BLaER1 treated with 17β-estradiol and CSF1 and Interleukin-3, amounts not matched to agents 10 nM and 100 nM (cell line): Measurements from ENCODE around the gene ZNF816.
A peak's percentile ranks its signal among the peaks of the same experiment; 100 is the strongest.
"Not testable (repeated sequence)": the region's sequence is repeated elsewhere in the genome, so short reads cannot be mapped to it uniquely, and the experiment has no call there.

ENCODE experiments used
- H3K27ac ChIP-seq, 11 experiments: shearing (Covaris generic); formaldehyde crosslinking; 2 replicates each; pipeline ENCODE4 v1.8.1; 2022
- H3K27me3 ChIP-seq, 11 experiments: shearing (Covaris generic); formaldehyde crosslinking; 2 replicates each; pipeline ENCODE4 v1.8.1; 2022
- H3K36me3 ChIP-seq, 11 experiments: shearing (Covaris generic); formaldehyde crosslinking; 2 replicates each; pipeline ENCODE4 v1.8.1; 2022
- H3K4me1 ChIP-seq, 10 experiments: shearing (Covaris generic); formaldehyde crosslinking; 2 replicates each; pipeline ENCODE4 v1.8.1; 2022
- H3K4me2 ChIP-seq, 11 experiments: shearing (Covaris generic); formaldehyde crosslinking; 2 replicates each; pipeline ENCODE4 v1.8.1; 2022
- H3K4me3 ChIP-seq, 10 experiments: shearing (Covaris generic); formaldehyde crosslinking; 2 replicates each; pipeline ENCODE4 v1.8.1; 2022
- H3K9ac ChIP-seq, 11 experiments: shearing (Covaris generic); formaldehyde crosslinking; 2 replicates each; pipeline ENCODE4 v1.8.1; 2022
- H3K9me3 ChIP-seq, 11 experiments: shearing (Covaris generic); formaldehyde crosslinking; replicated peaks in 1 of 11; 2 replicates each; pipeline ENCODE4 v1.8.1; 2022
- H4K20me1 ChIP-seq, 11 experiments: shearing (Covaris generic); formaldehyde crosslinking; 2 replicates each; pipeline ENCODE4 v1.8.1; 2022
- Cebpa-rat ChIP-seq, 11 experiments: shearing (Covaris generic); IDR thresholded peaks; 2 replicates each; pipeline ENCODE4 v1.8.1; 2022

The ZNF816 gene

DNA sequence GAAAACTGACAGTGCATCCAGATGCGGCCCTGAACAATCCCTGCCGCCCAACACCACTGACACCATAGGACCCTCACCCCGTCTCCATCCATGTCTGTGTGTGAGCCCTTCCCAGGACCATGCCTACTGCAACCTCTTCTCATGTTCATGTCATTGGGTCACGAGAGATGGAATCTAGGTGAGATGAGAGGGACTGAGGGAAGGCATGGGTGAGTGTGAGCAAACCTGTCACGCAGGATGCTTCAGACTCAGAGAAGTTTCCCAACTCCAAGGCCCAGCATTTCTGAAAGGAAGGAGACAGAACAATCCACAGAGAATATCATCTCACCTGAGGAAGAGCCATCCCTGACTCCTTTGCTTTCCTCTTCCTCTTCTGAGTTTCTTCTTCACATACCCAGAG is 45.1 kb downstream of the ZNF816 start:
- no peak for TF ChIP-seq Cebpa-rat (IDR thresholded peaks at IDR 0.05)
- Histone ChIP-seq H3K9ac (no peak overlapping the region), H3K4me3 (no peak overlapping the region), H3K27me3 (no peaks in the 10 kb centered on the region), H3K36me3 (peaks cover 51 to 62% (median 57%) of the 10 kb centered on the region in 11 experiments), H3K4me2 (no peak overlapping the region), H3K9me3 (no peaks in the 10 kb centered on the region), H4K20me1 (no peaks in the 10 kb centered on the region; a peak in 2 of 22 replicates), H3K27ac (no peak overlapping the region), H3K4me1 (peaks cover 0 to 16% (median 11%) of the 10 kb centered on the region in 10 experiments; a peak in 17 of 20 replicates)

DNA sequence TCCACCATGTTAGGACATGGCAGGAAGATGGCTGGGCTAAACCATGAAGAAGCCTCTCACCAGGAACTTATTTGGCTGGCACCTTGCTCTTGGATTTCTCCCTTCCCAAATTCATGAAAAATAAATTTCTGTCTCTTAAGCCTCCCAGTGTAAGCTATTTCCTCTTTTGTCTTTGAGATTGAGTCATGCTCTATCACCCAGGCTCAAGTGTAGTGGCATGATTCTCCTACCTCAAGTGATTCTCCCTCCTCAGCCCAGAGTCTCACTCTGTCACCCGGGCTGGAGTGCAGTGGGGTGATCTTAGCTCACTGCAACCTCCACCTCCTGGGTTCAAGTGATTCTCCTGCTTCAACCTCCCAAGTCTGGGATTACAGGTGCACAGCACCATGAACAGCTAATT is 52.0 kb downstream of the ZNF816 start:
- no peak overlapping the region for H3K9ac ChIP-seq
- peaks cover 0 to 18% (median 0%) of the 10 kb centered on the region in 11 experiments; a peak in 7 of 22 replicates for H3K9me3 ChIP-seq
- H3K4me3 ChIP-seq, result no peak overlapping the region
- H3K27me3 ChIP-seq, result no peaks in the 10 kb centered on the region
- no peak for TF ChIP-seq Cebpa-rat (IDR thresholded peaks at IDR 0.05)
- peak overlapping the region in 1 of 11 experiments; percentile 32; a peak in 2 of 22 replicates for H3K4me2 ChIP-seq
- peaks cover 0 to 11% (median 0%) of the 10 kb centered on the region in 10 experiments; a peak in 5 of 20 replicates for H3K4me1 ChIP-seq
- H3K36me3 ChIP-seq, result peaks cover 62 to 100% (median 89%) of the 10 kb centered on the region in 11 experiments
- no peak overlapping the region for H3K27ac ChIP-seq
- no peaks in the 10 kb centered on the region for H4K20me1 ChIP-seq

DNA sequence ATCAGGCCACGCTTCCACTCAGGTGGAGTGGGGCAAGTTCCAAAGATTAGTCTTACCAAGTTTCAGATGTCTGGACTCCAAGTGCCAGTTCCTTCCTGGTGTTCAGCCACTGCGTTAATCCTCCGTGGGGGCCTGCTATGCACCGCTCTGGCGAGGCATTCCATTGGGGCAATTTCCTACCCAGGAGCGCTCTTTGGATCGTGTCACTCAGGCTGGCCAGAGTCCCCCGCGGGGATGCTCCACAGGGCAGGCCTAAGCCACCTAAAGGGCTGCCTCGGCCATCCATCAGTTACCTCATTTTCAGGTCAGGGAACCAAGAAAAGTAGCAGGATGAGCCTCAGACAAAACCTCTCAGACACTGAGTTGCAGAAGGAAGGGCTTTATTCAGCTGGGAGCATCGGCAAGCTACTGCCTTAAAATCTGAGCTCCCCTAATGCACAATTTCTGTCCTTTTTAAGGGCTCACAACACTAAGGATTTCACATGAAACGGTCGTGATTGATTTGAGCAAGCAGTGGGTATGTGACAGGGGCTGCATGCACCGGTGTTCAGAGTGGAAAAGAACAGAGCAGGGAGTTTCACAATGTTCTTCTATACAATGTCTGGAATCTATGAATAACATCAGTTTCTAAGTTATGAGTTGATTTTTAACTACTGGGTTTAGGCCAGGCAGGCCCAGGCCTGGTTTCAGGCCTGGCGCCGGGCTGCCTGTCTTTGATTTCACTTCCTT is 58.5 kb downstream of the ZNF816 start:
- H4K20me1 ChIP-seq, H3K27me3 ChIP-seq, H3K4me3 ChIP-seq, H3K4me2 ChIP-seq, H3K27ac ChIP-seq, H3K4me1 ChIP-seq, H3K9ac ChIP-seq: not testable (repeated sequence)
- Histone ChIP-seq H3K36me3 (peaks cover 32 to 45% (median 39%) of the 10 kb centered on the region in 11 experiments), H3K9me3 (peaks cover 0 to 18% (median 0%) of the 10 kb centered on the region in 11 experiments; a peak in 7 of 22 replicates)

DNA sequence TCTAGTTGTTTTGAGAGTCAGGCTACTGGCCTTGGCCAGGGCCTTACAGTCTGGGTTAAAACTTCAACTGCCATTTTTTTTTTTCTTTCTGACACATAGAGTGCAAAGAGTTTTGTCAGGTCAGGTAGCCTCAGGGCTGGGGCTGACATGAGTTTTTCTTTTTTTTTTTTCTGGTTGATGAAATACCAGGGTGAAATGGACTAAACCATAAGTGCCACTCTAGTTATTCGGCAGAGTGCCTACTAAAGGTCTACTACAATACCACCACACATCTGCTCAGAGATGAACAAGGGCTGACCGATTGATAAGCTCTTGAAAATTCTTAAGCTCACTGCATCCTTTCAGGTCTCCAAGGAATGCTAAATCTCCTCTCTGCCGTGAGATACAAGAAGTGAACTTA is 60.8 kb downstream of the ZNF816 start:
- peaks cover 6 to 16% (median 9%) of the 10 kb centered on the region in 10 experiments; a peak in 19 of 20 replicates for H3K4me1 ChIP-seq
- no peak overlapping the region for H3K4me3 ChIP-seq
- H3K9me3 ChIP-seq, result peaks cover 0 to 12% (median 0%) of the 10 kb centered on the region in 11 experiments; a peak in 5 of 22 replicates
- H3K9ac ChIP-seq, result no peak overlapping the region
- TF ChIP-seq Cebpa-rat (IDR thresholded peaks at IDR 0.05), result no peak
- H4K20me1 ChIP-seq, result no peaks in the 10 kb centered on the region
- peaks cover 10 to 23% (median 16%) of the 10 kb centered on the region in 11 experiments for H3K36me3 ChIP-seq
- no peaks in the 10 kb centered on the region for H3K27me3 ChIP-seq
- H3K4me2 ChIP-seq, result no peak overlapping the region
- H3K27ac ChIP-seq, result no peak overlapping the region
